ENCODE measurements around the gene AGR3.

- TF ChIP-seq CTCF (IDR thresholded peaks at IDR 0.05; ENCODE audit: insufficient read depth, low read depth, low read length) (no peak), EZH2 (IDR thresholded peaks at IDR 0.05; ENCODE audit: insufficient read depth, low read length) (no peak)
These were observed 71.7 kb downstream of the AGR3 start for GRCh38 chr7:16810112-16810511.

Data from astrocyte (in vitro differentiated cells and primary cell).